LNCaP clone FGC (cell line): Measurements from ENCODE around the gene RASAL1.

Source experiments
- DNase-seq: peaks from one replicate; pipeline ENCODE4 v3.0.0-alpha.2; 2011; ENCODE audit warnings: low read depth
- H3K4me3 ChIP-seq: 2 replicates; pipeline ENCODE4 v1.5.1; 2011; ENCODE audit warnings: mild to moderate bottlenecking, low read depth, low read length, control low read depth
- TF ChIP-seq, protein P1 (sequence below): IDR thresholded peaks from 2 replicates; pipeline ENCODE4 v1.5.1; 2012; ENCODE audit warnings: mild to moderate bottlenecking; ENCODE audit not compliant: control insufficient read depth, insufficient read depth; ENCODE audit errors: extremely low read depth

The RASAL1 gene

DNA sequence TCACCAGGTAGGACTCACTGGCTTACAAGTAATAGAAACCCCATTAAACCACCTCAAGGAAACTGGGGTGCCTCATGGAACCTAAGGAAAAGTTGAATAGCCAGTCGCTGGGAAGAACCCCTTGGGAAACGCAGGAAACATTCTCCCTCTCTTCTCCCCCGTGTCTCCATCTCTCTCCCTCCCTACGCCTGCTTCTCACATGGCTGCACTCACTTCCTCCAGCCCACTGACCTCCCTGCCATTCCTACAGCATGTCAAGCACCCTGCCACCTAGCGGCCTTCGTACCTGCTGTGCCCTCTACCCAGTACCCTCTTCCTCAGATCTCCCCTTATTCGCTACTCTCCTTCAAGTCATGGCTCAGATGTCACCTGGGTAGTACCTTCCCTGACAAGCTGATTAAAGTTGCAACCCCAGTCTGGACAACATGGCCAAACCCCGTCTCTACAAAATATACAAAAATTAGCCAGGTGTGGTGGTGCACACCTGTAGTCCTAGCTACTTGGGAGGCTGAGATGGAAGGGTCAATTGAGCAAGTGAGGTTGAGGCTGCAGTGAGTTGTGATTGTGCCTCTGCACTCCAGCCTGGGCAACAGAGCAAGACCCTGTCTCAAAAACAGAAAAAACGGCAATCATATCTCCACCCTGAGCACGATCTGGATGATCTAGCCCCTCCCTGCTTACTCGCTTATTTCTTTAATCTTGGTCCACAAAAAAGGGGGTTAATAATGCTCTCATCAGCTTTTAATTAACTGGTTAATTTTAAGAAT, 85.4 kb downstream of the RASAL1 start:
- TF ChIP-seq, protein P1, sequence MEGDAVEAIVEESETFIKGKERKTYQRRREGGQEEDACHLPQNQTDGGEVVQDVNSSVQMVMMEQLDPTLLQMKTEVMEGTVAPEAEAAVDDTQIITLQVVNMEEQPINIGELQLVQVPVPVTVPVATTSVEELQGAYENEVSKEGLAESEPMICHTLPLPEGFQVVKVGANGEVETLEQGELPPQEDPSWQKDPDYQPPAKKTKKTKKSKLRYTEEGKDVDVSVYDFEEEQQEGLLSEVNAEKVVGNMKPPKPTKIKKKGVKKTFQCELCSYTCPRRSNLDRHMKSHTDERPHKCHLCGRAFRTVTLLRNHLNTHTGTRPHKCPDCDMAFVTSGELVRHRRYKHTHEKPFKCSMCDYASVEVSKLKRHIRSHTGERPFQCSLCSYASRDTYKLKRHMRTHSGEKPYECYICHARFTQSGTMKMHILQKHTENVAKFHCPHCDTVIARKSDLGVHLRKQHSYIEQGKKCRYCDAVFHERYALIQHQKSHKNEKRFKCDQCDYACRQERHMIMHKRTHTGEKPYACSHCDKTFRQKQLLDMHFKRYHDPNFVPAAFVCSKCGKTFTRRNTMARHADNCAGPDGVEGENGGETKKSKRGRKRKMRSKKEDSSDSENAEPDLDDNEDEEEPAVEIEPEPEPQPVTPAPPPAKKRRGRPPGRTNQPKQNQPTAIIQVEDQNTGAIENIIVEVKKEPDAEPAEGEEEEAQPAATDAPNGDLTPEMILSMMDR: peak; percentile 36
- DNase-seq: no peak
- H3K4me3 ChIP-seq: no peak overlapping the region
